Measurements from ENCODE around the gene GOLM1.
"Not testable (repeated sequence)": the region's sequence is repeated elsewhere in the genome, so short reads cannot be mapped to it uniquely, and the experiment has no call there.

Gene GOLM1

GRCh38 chr9:86098824-86099700 is at the start of gene GOLM1:
TSS of gene GOLM1 (minus strand) at chr9:86099558. CDS start at chr9:86079320, 20,238 bp downstream.
- DNase-seq: peak; percentile 18

- peak; percentile 34 for DNase-seq
Measured at GRCh38 chr9:86146671-86147070, 47.3 kb upstream of the GOLM1 start.

- not testable (repeated sequence) for DNase-seq
Measured at GRCh38 chr9:86145960-86146359, 46.6 kb upstream of the GOLM1 start.

- DNase-seq: no peak
Measured at GRCh38 chr9:86142973-86143372, 43.6 kb upstream of the GOLM1 start.

GRCh38 chr9:86141843-86142242 is 42.5 kb upstream of the GOLM1 start:
- DNase-seq: no peak

GRCh38 chr9:86135371-86135770 is 36.0 kb upstream of the GOLM1 start:
- DNase-seq: no peak

- DNase-seq: no peak
Measured at GRCh38 chr9:86134361-86134760, 35.0 kb upstream of the GOLM1 start.

- no peak for DNase-seq
Measured at GRCh38 chr9:86128235-86128822, 29.0 kb upstream of the GOLM1 start.

- DNase-seq: peak; percentile 75
Measured at GRCh38 chr9:86126998-86127972, 27.9 kb upstream of the GOLM1 start.

GRCh38 chr9:86122311-86122710 is 23.0 kb upstream of the GOLM1 start:
- no peak for DNase-seq

GRCh38 chr9:86119457-86119856 is 20.1 kb upstream of the GOLM1 start:
- DNase-seq: no peak

- no peak for DNase-seq
Measured at GRCh38 chr9:86116425-86116824, 17.1 kb upstream of the GOLM1 start.

- DNase-seq: no peak
Measured at GRCh38 chr9:86115886-86116285, 16.5 kb upstream of the GOLM1 start.

GRCh38 chr9:86112057-86112456 is 12.7 kb upstream of the GOLM1 start:
- DNase-seq: no peak

- DNase-seq: no peak
Measured at GRCh38 chr9:86102626-86103025, 3.3 kb upstream of the GOLM1 start.

GRCh38 chr9:86099701-86100364 is 475 bp upstream of the GOLM1 start:
- no peak for DNase-seq

GRCh38 chr9:86097510-86098224 is 1.7 kb downstream of the GOLM1 start:
- no peak for DNase-seq

- peak; percentile 11 for DNase-seq
Measured at GRCh38 chr9:86096386-86096785, 3.0 kb downstream of the GOLM1 start.

- DNase-seq: no peak
Measured at GRCh38 chr9:86093788-86094555, 5.4 kb downstream of the GOLM1 start.

- no peak for DNase-seq
Measured at GRCh38 chr9:86091477-86091876, 7.9 kb downstream of the GOLM1 start.

- no peak for DNase-seq
Measured at GRCh38 chr9:86082870-86083269, 16.5 kb downstream of the GOLM1 start.

All from kidney glomerular epithelial cell (primary cell).